Cerebellar nuclear complex (tissue), 1 donor: ENCODE results near the gene SLC44A4.

Experiments used
- DNase-seq, 2 experiments: peaks; one replicate each; lab custom pipeline; 2025; lab: John Stamatoyannopoulos, UW

Gene SLC44A4

DNA sequence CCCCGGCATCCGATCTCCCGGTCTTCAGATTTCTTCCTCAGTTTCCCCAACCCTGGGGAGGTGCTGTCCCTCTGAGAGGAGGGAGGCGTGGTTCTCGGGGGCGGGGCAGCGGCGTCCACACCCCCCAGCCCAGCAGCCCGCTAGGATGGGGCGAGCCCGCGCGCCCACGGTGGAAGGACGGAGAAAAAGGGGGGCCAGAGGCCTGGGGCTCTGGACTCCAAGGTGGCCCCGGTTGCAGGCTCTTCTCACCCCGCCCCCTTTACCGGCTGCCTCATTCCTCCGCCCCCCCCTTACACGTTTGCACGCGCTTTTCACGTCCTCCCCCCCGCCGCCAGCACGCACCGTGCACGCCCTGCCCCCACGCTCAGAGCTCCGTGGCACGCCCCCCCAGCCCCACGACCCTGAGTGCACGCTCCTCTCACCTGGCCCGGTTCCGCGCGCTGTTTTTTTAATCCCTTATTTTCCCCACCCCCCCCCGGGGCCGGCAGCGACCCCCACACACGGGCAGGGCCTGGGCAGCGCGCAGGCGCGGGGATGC, 22.7 kb upstream of the SLC44A4 start:
- DNase-seq: no peak

DNA sequence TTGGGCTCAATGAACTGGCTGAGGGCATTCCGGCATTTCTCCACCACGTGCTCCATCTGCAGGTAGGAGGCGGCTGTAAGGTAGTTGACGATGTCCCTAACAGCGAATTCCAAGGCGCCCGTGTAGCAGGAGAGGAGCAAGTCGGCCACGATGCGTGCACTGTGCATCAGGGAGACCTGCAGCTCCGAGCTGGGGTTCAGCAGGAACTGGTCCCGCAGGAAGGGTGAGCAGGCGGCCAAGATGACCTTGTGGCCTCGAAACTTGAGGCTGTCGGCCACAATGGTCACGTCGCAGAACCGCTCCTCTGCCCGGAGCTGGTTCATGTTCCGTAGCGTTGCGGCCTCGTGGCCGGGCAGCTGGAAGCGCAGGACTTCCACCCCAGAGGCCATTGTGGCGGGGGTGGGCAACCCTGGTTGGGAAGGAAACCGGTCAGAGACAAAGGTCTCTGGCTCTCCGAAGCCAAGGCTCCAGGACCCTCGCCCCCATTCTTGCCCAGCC, 22.2 kb upstream of the SLC44A4 start:
- DNase-seq: no peak

- DNase-seq: no peak
Observed at GRCh38 chr6:31899882-31900722, 21.3 kb upstream of the SLC44A4 start.

DNA sequence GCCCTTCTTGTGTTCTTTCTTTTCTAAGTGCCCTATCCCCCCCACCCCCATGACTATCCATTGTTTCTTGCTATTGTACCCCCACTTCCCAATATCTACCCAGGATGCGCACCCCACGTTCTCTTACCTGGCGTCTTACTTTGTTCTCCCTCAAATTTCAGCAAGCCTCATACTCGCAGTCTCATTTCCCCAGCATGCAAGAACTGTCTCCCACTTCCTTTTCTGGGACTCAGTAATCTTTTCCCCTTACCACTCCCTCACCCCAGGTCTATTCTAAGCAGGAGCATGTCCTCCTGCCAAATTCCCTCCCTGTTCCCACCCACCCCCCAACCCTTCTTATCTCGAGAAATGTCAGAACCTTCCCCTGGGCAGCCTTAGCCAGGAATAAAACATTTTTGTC, 20.4 kb upstream of the SLC44A4 start:
- DNase-seq: no peak

DNA sequence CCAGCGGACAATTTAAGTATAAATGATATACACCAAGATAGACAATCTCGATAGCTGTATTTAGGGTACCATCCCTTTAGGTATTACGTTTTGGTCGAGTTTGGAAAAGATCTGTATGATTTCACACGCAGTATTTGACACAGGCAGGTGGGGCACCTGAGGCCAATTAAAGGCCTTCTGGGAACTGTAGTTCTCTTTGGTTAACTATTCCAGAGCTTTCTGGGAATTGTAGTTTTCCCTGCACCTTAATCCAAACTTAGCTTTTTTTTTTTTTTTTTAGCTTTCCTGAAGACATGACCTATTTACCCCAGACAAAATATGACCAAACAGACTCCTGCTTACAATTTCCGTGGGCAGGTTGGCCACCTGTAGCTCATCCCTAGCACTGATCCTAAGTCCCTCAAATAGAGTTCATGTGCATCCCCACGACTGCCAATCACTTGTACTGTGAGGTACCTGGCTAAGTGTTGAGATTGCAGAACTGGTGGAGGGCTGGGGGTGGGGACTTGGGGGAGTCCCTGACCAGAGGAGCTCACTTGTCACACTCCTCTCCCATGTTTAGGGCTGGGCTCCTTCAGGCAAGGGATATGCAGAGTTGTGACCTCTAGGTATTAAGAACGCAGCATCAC, 19.7 kb upstream of the SLC44A4 start:
- DNase-seq: peak in 1 of 2 experiments; percentile 80

GRCh38 chr6:31897612-31898382, 19.0 kb upstream of the SLC44A4 start, which contains the start of gene EHMT2:
Gene EHMT2 (minus strand): TSS chr6:31897698. CDS start chr6:31897677, 21 bp downstream.
- DNase-seq: peak in 1 of 2 experiments; percentile 64

- DNase-seq: no peak
Observed at GRCh38 chr6:31896856-31897611, 18.2 kb upstream of the SLC44A4 start.

DNA sequence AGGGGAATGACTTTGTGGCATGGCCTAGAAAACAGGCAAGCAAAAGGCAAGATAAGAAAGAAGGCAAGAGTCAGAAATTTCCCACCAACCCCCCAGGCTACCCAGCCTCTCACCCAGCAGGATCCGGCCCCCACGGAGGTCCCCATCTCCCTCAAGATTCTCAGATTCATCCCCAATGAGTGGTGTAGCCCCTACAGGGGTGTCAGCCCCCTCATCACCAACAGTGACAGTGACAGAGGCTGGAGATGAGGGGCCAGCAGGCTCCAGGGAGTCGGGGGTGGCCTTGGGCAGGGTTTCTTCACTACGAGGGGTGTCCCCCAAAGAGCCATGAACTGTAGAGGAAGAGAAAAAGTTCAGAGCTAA, 17.7 kb upstream of the SLC44A4 start:
- no peak for DNase-seq

GRCh38 chr6:31892821-31893220, 14.0 kb upstream of the SLC44A4 start:
- no peak for DNase-seq

DNA sequence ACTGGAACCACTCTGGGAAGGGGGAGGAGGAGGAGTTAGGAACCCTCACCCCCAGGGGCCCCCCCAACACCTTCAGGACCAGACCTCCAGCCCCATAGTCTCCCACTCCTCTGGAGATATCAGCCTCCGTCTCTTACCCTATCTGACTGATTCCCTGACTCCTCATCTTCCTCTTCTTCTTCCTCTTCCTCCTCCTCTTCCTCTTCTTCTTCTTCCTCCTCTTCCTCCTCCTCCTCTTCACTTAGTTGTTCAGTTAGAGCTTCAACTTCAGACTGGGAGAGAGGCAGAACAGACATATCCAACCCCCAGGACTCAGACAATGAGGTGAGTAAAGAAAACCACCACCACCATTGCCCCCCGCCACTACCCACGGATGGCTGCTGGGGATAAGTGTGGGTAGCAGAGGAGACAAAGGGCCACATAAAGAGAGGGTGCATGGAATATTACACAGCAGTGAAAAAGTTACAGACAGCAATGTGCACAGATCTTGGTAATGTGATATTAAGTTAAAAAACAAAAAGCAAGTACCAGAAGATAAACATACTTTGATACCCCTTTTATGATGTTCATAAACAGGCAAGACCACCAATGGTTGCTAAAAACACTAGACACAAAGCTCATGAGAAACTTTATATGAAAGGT, 10.7 kb upstream of the SLC44A4 start:
- DNase-seq: no peak

GRCh38 chr6:31888276-31889258, 9.8 kb upstream of the SLC44A4 start:
- no peak for DNase-seq

- DNase-seq: no peak
Observed at GRCh38 chr6:31887173-31888007, 8.6 kb upstream of the SLC44A4 start.

DNA sequence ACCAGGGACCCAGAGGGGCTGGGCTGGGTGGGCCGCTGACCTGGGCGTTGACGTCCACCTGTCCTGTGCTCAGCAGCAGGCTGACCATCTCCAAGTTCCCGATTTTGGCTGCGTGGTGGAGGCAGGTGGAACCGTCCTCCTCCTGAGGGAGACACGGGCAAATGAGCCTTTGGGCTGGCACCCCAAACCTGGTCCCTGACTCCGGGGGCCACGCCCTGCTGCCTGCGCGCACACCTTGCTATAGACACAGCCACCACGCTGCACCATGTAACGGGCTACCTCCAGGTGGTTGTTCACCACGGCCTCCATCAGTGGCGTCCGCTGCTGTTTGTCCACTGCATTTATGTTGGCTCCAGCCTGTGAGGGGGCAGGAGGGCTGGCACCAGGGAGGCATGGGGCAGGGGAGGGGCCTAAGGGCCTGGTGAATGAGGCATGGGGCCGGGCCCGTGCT, 7.8 kb upstream of the SLC44A4 start:
- no peak for DNase-seq

- no peak for DNase-seq
Observed at GRCh38 chr6:31884528-31885035, 5.8 kb upstream of the SLC44A4 start.

DNA sequence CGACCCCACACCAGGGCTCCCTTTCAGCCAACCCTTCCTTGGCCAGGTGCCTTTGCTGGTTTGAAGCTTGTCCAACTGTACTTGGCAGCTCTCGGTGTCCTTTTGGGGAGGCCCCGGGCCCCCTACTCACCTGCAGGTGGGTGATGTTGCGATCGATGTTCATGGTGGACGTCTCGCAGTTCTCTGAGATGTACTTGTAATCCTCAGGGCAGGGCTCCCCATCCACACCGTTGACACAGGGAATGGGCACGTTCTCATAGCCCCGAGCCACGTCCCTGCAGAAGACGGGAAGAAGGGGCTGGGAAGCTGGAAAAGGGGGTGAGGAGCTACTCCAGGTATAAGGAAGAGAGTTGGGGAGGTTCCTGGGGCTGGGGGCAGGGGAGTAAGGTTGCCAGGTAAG, 4.9 kb upstream of the SLC44A4 start:
- DNase-seq: no peak

- no peak for DNase-seq
Observed at GRCh38 chr6:31882344-31882743, 3.5 kb upstream of the SLC44A4 start.

DNA sequence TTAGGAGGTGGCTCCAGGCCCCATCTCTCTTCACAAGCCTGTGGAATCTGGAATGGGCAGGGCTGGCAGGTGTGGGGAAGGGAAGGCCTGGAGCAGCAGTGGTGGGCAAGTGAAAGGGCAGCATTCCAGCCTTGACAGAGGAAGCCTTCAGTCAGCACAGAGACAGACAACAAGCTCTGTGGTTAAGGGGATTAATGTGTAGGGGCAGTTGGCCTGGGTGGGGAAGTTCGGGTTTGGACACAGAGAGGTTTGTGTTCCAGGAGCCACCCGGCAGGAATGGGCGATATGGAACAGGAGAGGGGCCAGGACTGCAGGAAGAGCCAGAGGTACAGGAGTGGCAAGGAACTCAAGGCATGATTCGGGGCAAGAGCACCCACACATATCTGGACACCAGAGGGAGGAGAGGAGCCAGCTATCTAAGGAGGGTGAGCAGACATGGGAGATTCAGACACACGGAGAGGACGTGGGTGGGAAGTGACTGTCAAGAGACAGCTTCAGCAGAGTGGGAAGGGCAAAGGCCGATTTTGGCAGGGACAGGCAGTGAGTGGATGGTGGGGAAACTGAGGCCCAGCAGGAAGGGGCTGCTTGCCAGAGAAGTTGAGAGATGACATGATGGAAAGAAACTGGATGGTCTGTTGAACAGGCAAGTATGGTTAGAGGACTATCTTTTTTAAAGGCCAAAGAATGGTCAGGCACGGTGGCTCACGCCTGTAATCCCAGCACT, 2.5 kb upstream of the SLC44A4 start:
- no peak for DNase-seq

DNA sequence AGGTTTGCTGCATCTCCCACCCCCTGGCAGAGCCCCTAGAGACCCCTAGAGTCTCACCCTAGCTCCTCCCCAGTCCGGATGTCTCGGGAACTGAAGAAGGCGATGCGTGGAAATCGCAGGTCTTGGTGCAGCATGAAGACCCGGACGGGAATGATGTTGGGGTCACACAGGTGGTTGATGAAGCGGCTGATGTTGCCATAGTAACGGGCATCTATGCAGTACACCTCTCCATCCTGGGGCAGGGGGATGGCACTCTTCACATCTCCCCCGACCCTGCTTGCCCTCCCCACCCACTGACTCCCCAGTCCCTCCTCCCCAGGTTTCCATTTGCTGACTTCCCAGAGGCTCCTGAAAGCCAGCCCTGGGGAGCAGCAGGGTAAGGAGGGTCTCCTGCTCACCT, 1.8 kb upstream of the SLC44A4 start:
- no peak for DNase-seq
